GM21515 (cell line): Measurements from ENCODE around the gene CRHR2.
"Not testable (repeated sequence)": the region's sequence is repeated elsewhere in the genome, so short reads cannot be mapped to it uniquely, and the experiment has no call there.

Experiments
- ATAC-seq: cut with Tn5 transposase; IDR thresholded peaks from one replicate; pipeline ENCODE4 v1.9.1; 2021; ENCODE audit not compliant: unreplicated experiment

Gene CRHR2

GRCh38 chr7:30656006-30656957 lies 26.0 kb downstream of the CRHR2 start:
- no peak for ATAC-seq

- no peak for ATAC-seq
These were observed 26.9 kb downstream of the CRHR2 start for GRCh38 chr7:30655096-30655970.

DNA sequence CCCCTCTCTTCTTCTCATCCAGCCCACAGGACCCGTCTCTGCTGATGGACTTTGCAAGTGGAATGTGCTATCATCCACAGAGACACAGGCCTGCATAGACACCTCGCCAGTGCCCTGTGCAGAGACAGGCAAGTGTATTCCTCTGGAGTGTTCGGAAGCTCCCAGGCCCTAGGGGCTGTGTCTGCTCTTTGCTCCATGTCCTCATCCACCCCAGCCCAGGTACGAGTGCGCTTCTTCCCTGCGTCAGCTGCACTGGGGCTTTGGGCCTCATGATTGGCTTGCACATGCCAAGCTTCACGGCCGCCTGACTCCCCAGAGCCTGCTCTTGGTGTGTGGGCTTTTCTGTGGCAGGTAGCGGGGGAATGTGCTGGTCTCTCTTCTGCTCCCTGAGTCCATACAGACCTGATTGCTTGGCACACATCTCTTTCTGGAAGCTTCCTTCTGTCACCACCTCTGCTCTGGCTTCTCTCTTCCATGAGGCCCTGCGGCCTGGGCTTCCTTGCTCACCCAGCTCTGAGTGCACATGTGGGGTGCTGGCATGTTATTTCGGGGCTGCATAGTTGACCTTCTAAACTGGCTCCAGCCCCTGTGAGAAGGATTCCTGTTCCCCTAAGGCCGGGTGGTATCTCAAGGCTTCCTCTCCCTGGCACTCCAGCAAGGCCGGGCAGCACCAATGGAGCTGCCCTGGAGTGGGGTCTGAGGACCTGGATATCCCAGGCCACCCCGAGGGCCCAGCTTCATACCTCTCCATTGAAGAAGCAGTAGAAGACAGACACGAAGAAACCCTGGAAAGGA lies 27.8 kb downstream of the CRHR2 start:
- no peak for ATAC-seq

DNA sequence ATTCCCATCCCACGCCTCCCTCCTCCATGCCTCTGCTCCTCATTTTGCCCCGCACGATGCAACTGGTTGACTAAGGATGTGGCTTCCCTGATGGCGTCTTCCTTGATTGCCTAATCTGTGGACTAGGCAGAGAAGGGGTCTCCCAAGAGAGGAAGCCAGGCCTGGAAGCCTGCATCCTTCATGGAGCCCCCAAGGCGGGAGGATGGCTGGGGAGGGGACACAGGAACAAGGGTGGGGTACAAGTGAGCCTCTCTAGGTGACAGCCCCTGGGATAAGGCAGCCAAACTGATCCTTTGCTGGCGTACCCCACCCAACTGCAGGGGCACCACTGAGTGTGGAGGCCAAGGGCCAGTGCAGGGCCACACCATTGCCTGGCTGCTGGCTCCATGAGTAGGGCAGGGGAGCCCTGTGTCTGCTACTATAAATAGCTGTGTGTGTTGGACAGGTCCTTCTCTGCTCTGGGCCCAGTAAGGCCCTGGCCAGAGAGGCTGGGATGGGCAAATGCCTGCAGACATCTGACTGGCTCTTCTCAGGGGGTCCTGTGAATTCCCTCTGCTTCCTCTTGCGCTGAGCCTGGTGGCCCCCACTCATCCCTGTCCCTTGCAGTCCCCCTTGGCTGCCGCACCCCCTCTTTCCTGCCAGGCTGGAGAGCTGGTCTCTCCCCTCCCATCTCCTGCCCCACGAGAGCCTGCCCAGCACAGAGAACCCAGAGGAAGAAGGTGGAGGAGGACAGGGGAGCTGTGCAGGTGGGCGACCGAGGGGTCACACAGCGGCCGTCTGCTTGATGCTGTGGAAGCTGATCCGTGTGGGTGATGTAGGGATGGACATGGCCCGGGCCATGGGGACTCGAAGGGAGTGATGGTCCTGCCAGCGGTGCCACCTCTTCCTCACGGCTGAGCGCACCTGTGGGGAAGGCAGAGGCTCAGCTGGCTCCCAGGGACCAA lies 29.3 kb downstream of the CRHR2 start:
- ATAC-seq = no peak

GRCh38 chr7:30652132-30652531 lies 30.1 kb downstream of the CRHR2 start:
- ATAC-seq = no peak

DNA sequence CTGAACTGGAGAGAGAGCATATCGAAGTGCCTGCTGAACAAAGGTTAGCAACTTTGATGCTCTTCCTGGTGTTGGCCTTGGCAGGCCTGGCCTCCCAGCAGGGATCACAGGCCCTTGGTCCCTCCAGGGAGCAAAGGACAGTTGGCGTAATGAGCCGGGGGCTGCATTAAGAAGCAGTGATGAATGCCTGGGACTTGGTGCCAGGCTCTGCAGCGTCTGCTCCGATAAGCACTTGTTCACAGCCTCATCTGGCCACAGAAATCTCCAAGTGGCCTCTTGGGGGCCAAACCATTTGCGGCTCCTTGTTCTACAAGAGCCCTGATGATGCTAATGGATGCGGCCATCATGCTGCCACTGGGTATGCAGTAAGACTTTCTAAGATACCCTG lies 31.8 kb downstream of the CRHR2 start:
- no peak for ATAC-seq

DNA sequence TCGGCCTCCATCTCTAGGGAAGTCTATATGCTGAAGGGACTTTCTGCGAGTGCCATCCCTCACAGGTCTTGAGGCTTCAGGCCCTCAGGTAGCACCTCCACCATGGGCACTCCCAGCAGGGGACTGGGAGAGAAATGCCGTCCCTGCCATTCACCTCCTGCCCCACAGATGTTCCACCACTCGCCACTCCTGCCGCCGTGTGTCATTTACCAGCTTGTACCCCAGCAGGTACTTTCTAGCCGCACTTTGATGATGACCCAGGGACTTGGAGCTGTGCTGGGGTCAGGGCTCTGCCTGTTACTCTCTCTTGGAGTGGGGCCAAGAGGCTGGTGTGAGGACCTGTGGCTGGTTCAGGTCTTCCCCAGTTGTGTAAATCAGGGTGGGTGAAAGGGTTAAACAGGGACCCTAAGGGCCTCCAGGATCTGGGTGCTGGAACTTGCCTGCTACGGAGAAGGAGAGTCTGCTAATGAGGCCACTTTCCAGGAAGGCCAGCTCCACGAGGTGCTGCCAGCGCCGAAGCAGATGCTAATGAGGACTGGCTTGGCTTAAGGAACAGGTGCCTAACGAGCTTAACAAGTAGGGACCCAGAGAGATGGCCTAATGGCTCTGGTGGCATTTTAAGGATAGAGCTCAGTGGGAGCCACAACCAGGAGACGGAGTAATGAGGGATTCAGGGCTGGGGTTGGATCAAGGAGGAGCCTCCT lies 32.4 kb downstream of the CRHR2 start:
- ATAC-seq = no peak

GRCh38 chr7:30648744-30649540 lies 33.3 kb downstream of the CRHR2 start:
- ATAC-seq = no peak

GRCh38 chr7:30647589-30648364 lies 34.5 kb downstream of the CRHR2 start:
- ATAC-seq = no peak

DNA sequence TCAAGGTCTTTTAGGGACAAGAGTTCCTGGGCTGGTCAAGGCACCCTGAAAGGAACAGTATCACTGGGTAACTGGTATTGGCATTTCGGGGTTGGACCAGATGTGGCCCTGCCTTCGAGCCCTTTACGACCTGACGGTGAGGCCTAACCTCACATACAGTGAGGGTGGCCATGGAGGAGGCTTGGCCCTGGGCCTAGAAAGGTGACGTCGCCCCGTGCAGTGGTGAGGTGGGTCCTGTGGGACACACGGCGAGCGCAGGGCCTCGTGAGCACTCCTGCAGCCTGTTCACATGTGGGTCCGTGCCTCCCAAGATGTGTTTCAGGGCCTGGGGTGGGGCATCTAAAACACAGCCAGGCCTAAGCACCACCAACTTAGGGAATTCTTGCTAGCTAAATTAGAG lies 36.1 kb downstream of the CRHR2 start:
- ATAC-seq = no peak

DNA sequence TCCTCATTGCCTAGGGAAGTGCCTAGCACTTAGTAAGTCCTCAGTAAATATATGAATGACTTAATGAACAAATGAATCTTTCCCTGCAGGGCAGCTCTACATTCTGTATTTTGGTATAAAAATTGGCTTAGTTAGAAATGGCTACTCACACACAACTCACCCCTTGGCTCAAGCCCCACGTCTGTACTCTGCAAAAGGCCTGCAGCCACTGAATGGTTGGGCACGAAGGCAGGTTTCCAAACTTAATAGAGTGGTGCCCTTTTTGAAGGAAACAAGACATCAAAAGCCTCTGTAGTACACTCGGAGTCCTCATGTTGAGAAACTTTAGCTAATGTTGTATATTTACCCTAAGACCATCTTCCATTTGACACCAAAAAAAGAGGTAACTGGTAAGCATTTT lies 36.6 kb downstream of the CRHR2 start:
- ATAC-seq = no peak

GRCh38 chr7:30644286-30644955 lies 37.8 kb downstream of the CRHR2 start:
- ATAC-seq = no peak

DNA sequence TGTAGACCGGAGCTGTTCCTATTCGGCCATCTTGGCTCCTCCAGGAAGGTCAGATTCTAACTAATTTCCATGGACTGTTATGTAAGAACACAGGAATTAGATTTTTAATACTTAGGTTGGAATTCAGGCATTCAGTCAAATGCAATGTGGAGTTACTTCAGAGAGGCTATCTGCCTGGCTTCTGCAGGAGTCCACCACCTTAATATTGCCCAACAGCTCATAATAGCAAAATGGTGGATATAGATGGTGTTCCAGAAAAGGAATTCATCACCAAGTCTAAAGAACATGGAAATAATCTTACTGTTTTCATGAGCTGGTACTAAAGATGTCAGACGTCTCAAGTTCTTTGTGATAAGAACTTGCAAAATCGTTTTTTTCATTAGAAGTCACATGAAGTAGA lies 39.5 kb downstream of the CRHR2 start:
- ATAC-seq = no peak

GRCh38 chr7:30642322-30642721 lies 39.9 kb downstream of the CRHR2 start:
- ATAC-seq = not testable (repeated sequence)

DNA sequence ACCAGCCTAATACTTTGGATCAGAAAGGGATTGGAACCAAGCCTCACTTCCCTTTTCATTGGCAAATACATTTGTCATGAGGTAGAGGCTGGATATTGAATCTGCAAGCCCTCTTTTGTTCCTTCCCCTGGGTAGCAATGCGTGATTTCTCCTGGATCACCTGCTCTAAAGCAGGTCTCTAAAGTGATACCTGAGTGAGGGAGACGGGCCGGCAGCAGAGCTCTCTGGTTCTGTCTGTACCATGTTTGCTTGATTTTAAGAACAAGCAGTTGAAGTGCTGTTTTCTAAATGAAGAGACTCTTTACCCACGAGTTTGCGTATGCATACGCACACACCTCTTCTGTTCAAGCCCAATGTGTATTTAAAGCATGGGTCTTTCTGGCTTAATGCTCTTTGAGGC lies 46.5 kb downstream of the CRHR2 start:
- no peak for ATAC-seq

GRCh38 chr7:30634634-30635201 lies 47.5 kb downstream of the CRHR2 start:
- no peak for ATAC-seq

DNA sequence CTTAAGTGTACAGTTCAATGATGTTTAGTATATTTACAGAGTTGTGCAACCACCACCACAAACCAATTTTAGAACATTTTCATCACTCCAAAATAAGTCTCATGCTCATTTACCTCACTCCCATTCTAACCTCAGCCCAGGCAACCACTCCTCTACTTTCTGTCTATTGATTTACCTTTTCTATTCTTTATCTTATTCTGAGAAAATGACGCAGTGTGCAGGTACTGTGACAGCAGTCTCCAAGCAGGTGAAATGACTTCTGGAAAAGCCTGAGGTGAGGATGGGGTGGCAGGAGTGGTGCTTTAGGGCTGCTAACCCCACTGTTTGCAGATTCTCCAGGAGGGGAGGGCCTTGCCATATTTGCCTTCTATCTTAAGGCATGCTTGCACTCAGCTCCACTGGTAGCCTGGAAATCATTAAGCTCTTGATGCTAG lies 48.0 kb downstream of the CRHR2 start:
- no peak for ATAC-seq
